Suprapubic skin (tissue), 4 donors: Measurements from ENCODE around the gene ELAVL1. TPM values are rescaled to one million over a fixed set of nuclear protein-coding genes. Genes with fewer than 3 reads are reported as not detected.

Experiments used
- DNase-seq, 2 donors: peaks; one replicate each; pipeline ENCODE4 v3.0.0-alpha.2; 2019; ENCODE audit warnings: low spot score in 2 of 2
- H3K27ac ChIP-seq: fragments of 200-600 bp; sonication (generic); one replicate; pipeline ENCODE4 v1.5.1; 2019
- H3K27me3 ChIP-seq: fragments of 200-600 bp; sonication (generic); one replicate; pipeline ENCODE4 v1.5.1; 2019
- H3K36me3 ChIP-seq: fragments of 200-600 bp; sonication (generic); one replicate; pipeline ENCODE4 v1.5.1; 2019
- H3K4me1 ChIP-seq: fragments of 200-600 bp; sonication (generic); one replicate; pipeline ENCODE4 v1.5.1; 2019
- H3K4me3 ChIP-seq: fragments of 200-600 bp; sonication (generic); one replicate; pipeline ENCODE4 v1.5.1; 2019; ENCODE audit warnings: mild to moderate bottlenecking
- H3K9me3 ChIP-seq: fragments of 200-600 bp; sonication (generic); one replicate; pipeline ENCODE4 v1.5.1; 2019
- EP300 ChIP-seq: sonication (generic); formaldehyde crosslinking; IDR thresholded peaks from one replicate; pipeline ENCODE4 v1.6.1; 2017; ENCODE audit warnings: antibody characterized with exemption
- POLR2A ChIP-seq, 2 donors: fragments of 450-650 bp; IDR thresholded peaks; one replicate each; pipeline ENCODE4 v1.6.1; 2017; ENCODE audit warnings: antibody characterized with exemption in 2 of 2, mild to moderate bottlenecking in 2 of 2, moderate library complexity in 2 of 2
- POLR2AphosphoS5 ChIP-seq, 3 donors: sonication (generic); formaldehyde crosslinking; IDR thresholded peaks; one replicate each; pipeline ENCODE4 v1.6.1; 2017; ENCODE audit warnings: antibody characterized with exemption in 3 of 3
- WGBS: methylation state at CpG from one replicate; pipeline ENCODE4 v1.1.5; 2018; 5-methylcytosine and 5-hydroxymethylcytosine counted together
- total RNA-seq, 4 donors: library from RNA; depleted of rRNA; stranded (reverse); fragments of >200 nt; gene quantifications; one replicate each; pipeline ENCODE4 v1.1.0, GENCODE V29; 2016
- TF ChIP-seq, protein P1 (sequence below), 2 donors: fragments of 200-600 bp in 1 of 2; fragments of 450-650 bp in 1 of 2; sonication (generic) in 1 of 2; IDR thresholded peaks; one replicate each; pipeline ENCODE4 v1.5.1; 2016 to 2019; ENCODE audit warnings: antibody characterized with exemption in 2 of 2, mild to moderate bottlenecking in 1 of 2, moderate library complexity in 1 of 2

The ELAVL1 gene
- total RNA-seq, 4 donors from 2014 or later: 32.4 to 38.2 (median 37.2) TPM

DNA sequence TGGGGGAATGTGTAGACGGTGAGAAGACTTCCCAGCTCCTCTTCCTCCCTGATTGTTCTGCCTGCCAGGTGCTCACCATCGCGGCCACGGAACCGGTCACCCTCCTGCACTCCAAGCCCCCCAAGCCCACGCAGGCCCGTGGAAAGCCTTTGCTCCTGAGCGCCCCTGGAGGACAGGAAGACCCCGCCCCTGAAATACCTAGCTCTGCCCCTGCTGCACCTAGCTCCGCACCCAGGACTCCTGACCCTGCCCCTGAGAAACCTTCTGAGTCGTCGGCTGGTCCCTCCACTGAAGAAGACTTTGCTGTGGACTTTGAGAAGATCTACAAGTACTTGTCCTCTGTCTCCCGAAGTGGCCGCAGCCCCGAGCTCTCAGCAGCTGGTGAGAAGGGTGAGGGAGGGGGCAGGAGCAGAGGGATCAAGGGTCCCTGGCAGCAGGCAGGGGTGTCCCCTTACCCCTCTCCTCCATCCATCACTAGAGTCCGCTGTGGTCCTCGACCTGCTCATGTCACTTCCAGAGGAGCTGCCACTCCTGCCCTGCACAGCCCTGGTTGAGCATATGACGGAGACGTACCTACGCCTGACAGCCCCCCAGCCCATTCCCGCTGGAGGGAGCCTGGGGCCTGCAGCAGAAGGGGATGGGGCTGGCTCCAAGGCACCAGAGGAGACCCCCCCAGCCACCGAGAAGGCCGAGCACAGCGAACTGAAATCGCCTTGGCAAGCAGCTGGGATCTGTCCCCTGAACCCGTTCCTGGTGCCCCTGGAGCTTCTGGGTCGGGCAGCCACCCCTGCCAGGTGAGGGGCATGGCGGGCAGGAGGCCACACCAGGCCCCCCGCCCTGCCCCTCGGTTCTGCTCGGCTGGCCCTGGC is 83.2 kb downstream of the ELAVL1 start:
- 93% methylated on average over 8 of the region's 31 CpGs for WGBS
- peaks cover 16% of the 10 kb centered on the region for H3K36me3 ChIP-seq
- no peak for TF ChIP-seq EP300
- no peak for TF ChIP-seq POLR2A (IDR thresholded peaks at IDR 0.05)
- TF ChIP-seq POLR2AphosphoS5 (IDR thresholded peaks at IDR 0.05): no peak
- TF ChIP-seq, protein P1, sequence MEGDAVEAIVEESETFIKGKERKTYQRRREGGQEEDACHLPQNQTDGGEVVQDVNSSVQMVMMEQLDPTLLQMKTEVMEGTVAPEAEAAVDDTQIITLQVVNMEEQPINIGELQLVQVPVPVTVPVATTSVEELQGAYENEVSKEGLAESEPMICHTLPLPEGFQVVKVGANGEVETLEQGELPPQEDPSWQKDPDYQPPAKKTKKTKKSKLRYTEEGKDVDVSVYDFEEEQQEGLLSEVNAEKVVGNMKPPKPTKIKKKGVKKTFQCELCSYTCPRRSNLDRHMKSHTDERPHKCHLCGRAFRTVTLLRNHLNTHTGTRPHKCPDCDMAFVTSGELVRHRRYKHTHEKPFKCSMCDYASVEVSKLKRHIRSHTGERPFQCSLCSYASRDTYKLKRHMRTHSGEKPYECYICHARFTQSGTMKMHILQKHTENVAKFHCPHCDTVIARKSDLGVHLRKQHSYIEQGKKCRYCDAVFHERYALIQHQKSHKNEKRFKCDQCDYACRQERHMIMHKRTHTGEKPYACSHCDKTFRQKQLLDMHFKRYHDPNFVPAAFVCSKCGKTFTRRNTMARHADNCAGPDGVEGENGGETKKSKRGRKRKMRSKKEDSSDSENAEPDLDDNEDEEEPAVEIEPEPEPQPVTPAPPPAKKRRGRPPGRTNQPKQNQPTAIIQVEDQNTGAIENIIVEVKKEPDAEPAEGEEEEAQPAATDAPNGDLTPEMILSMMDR (IDR thresholded peaks at IDR 0.05): no peak
- H3K4me1 ChIP-seq: peaks cover 86% of the 10 kb centered on the region
- no peaks in the 10 kb centered on the region for H3K9me3 ChIP-seq
- H3K4me3 ChIP-seq: peak overlapping the region; percentile 77
- no peak overlapping the region for H3K27ac ChIP-seq
- DNase-seq: no peak
- H3K27me3 ChIP-seq: peaks cover 19% of the 10 kb centered on the region

GRCh38 chr19:7921302-7921966 is 84.0 kb downstream of the ELAVL1 start:
- H3K27ac ChIP-seq: peak overlapping the region; percentile 90
- no peaks in the 10 kb centered on the region for H3K9me3 ChIP-seq
- H3K4me1 ChIP-seq: peaks cover 86% of the 10 kb centered on the region
- H3K27me3 ChIP-seq: peaks cover 27% of the 10 kb centered on the region
- 10% methylated on average over 2 of the region's 17 CpGs for WGBS
- peak overlapping the region; percentile 77 for H3K4me3 ChIP-seq
- no peak for TF ChIP-seq POLR2A (IDR thresholded peaks at IDR 0.05)
- TF ChIP-seq, protein P1 (IDR thresholded peaks at IDR 0.05): no peak
- no peak for TF ChIP-seq POLR2AphosphoS5 (IDR thresholded peaks at IDR 0.05)
- DNase-seq: no peak
- H3K36me3 ChIP-seq: peaks cover 16% of the 10 kb centered on the region

DNA sequence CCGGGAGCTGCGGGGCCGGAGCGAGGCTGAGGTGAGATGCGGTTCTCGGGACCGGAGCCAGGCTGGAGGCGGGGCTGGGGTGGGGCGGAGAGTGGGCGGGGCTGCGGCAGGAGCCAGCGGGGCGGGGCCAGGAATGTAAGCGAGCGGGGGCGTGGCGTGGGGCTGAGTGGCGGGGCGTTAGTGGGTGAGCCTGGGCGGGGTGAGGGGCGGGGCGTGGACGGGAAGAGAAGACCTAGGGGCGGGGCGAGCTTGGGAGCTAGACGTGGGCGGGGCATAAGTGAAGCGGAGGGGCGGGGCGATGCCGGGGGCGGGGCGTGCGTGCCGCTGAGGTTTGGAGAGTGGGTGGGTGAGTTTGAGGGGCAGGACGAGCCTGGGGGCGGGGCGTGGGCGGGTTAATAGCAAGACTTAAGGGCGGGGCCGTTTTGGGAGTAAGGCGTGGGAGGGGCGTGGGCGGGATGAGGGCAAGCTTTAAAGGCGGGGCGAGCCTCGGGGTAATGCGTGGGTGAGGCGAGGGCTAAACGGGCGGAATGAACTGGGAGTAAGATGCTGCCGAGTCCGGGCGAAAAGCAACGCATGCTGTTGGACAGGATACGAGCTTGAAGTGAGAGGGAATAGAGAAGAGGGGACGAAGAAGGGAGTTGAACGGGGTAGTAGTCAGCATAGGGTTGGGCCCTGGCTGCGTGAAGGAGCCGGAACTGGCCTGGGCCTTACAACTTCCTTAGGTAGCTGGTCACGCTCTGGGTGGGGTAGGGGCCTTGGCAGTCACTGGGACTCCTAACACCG is 84.7 kb downstream of the ELAVL1 start:
- Histone ChIP-seq H3K36me3 (peaks cover 16% of the 10 kb centered on the region), H3K27ac (peak overlapping the region; percentile 90), H3K4me3 (peak overlapping the region; percentile 77), H3K9me3 (no peaks in the 10 kb centered on the region), H3K27me3 (peaks cover 34% of the 10 kb centered on the region), H3K4me1 (peaks cover 86% of the 10 kb centered on the region)
- DNase-seq: peak; percentile 100
- TF ChIP-seq POLR2A (IDR thresholded peaks at IDR 0.05) (peak in 1 of 2 donors; percentile 47), POLR2AphosphoS5 (IDR thresholded peaks at IDR 0.05) (no peak), EP300 (no peak)
- TF ChIP-seq, protein P1 (IDR thresholded peaks at IDR 0.05): no peak
- under 1% methylated on average over 39 of the region's 62 CpGs for WGBS

DNA sequence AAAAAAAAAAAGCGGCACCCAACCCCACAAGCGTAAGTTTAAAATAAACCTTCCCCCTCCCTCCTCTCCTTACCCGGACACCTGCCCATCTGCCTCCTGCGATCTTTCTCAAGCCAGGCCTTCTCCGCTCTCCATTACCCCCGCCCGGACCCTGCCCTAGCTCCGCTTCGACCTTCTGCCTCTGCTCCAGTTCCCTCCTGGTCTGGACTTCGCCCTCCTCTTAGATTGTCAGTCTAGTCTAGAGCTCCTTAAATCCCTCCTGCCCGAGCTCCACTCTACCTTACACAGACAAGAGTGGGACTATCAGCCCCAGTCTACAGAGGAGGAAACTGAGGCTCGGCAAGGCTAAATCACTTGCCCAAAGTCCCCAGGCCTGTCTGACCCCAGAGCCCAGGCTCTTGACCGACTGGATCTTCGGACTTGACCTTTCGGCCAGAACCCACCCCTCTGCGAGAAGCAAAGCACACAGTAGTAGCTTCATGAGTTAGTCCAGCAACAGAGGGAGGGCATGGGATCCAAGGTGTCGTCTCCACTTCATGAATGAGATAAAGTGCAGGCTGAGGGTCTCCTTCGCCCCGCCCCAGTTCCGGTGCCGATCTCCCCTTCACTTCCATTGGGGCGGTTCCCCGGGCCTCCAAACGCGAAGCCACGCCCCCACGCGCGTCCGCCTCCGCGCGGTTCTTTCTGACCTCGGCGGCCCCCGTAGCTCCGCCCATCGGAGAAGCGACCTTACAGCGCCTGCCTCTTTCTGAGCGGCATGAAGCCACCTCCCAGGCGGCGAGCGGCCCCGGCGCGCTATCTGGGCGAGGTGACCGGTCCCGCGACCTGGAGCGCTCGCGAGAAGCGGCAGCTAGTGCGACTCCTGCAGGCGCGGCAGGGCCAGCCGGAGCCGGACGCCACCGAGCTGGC is 85.6 kb downstream of the ELAVL1 start, which contains the start of gene SNAPC2:
Gene SNAPC2, plus strand, starts transcription at position 729 of the 909 bp plus-strand sequence. Its CDS starts 29 bp downstream, at position 758.
- TF ChIP-seq EP300 (no peak), POLR2AphosphoS5 (IDR thresholded peaks at IDR 0.05) (peak in 2 of 3 donors; percentile 87 to 95), POLR2A (IDR thresholded peaks at IDR 0.05) (no peak)
- TF ChIP-seq, protein P1 (IDR thresholded peaks at IDR 0.05): no peak

More for the DNA sequence above, 85.6 kb downstream of the ELAVL1 start, which contains the start of gene SNAPC2:
- peak within 1 kb of the TSS; percentile 90 for H3K27ac ChIP-seq
- peak within 1 kb of the TSS; percentile 77 for H3K4me3 ChIP-seq
- H3K36me3 ChIP-seq: peaks cover 16% of the 10 kb centered on the region
- peaks cover 42% of the 10 kb centered on the region for H3K27me3 ChIP-seq
- DNase-seq: peak; percentile 98
- 12% methylated on average over 54 of the region's 62 CpGs for WGBS
- H3K9me3 ChIP-seq: no peaks in the 10 kb centered on the region
- H3K4me1 ChIP-seq: peaks cover 81% of the 10 kb centered on the region
